Keratinocyte (primary cell): ENCODE measurements around the gene HOXB13. TPM values are rescaled to one million over a fixed set of nuclear protein-coding genes. Genes with fewer than 3 reads are reported as not detected.
A peak's percentile ranks its signal among the peaks of the same experiment; 100 is the strongest.

Experiments
- DNase-seq: peaks from one replicate; pipeline ENCODE4 v3.0.0-alpha.2; 2011; ENCODE audit warnings: low read depth, missing footprints, low spot score
- FAIRE-seq: peaks from 2 replicates; lab custom pipeline; 2011; peaks lifted over from hg19 to GRCh38; lab: Jason Lieb, UNC
- H2AFZ ChIP-seq: 2 replicates; pipeline ENCODE4 v1.6.0; 2012; ENCODE audit warnings: low read length, control low read depth, inconsistent platforms; ENCODE audit not compliant: control insufficient read depth
- H3K27ac ChIP-seq: 2 replicates; pipeline ENCODE4 v1.5.1; 2011; ENCODE audit warnings: low read length; ENCODE audit not compliant: control insufficient read depth, insufficient read depth
- H3K27me3 ChIP-seq: 3 replicates; pipeline ENCODE4 v1.6.0; 2011; ENCODE audit warnings: low read length; ENCODE audit not compliant: control insufficient read depth, insufficient read depth; ENCODE audit errors: extremely low read depth
- H3K36me3 ChIP-seq, 2 experiments: 2 replicates in 1 of 2; 3 replicates in 1 of 2; pipeline ENCODE4 v1.5.1; 2011; ENCODE audit warnings: low read length in 2 of 2, mild to moderate bottlenecking in 1 of 2; ENCODE audit not compliant: control insufficient read depth in 2 of 2, insufficient read depth in 2 of 2; ENCODE audit errors: extremely low read depth in 1 of 2
- H3K4me1 ChIP-seq: 3 replicates; pipeline ENCODE4 v1.5.1; 2011; ENCODE audit warnings: low read length; ENCODE audit not compliant: control insufficient read depth, insufficient read depth; ENCODE audit errors: extremely low read depth
- H3K4me2 ChIP-seq: 3 replicates; pipeline ENCODE4 v1.6.0; 2011; ENCODE audit warnings: low read depth, low read length; ENCODE audit not compliant: control insufficient read depth, insufficient read depth; ENCODE audit errors: extremely low read depth
- H3K4me3 ChIP-seq, 3 experiments: fragments of 200-600 bp in 1 of 3; sonication (generic) in 1 of 3; 2 replicates in 2 of 3; 3 replicates in 1 of 3; pipeline ENCODE4 v1.5.1; 2011 to 2016; ENCODE audit warnings: low read length in 3 of 3, mild to moderate bottlenecking in 3 of 3, control low read depth in 2 of 3, inconsistent platforms in 1 of 3, low read depth in 1 of 3, mixed read lengths in 1 of 3, mixed run types in 1 of 3, moderate library complexity in 1 of 3; ENCODE audit not compliant: control insufficient read depth in 2 of 3, insufficient read depth in 2 of 3; ENCODE audit errors: extremely low read depth in 1 of 3
- H3K79me2 ChIP-seq: 2 replicates; pipeline ENCODE4 v1.6.0; 2012; ENCODE audit warnings: low read length; ENCODE audit not compliant: control insufficient read depth, insufficient read depth
- H3K9ac ChIP-seq: 3 replicates; pipeline ENCODE4 v1.6.0; 2011; ENCODE audit warnings: low read length; ENCODE audit not compliant: control insufficient read depth, insufficient read depth; ENCODE audit errors: extremely low read depth
- H3K9me1 ChIP-seq: 3 replicates; pipeline ENCODE4 v1.6.0; 2011; ENCODE audit warnings: low read length; ENCODE audit not compliant: control insufficient read depth, insufficient read depth; ENCODE audit errors: extremely low read depth
- H3K9me3 ChIP-seq: 2 replicates; pipeline ENCODE4 v1.5.1; 2012; ENCODE audit warnings: low read depth, low read length; ENCODE audit not compliant: control insufficient read depth
- H4K20me1 ChIP-seq: 3 replicates; pipeline ENCODE4 v1.6.0; 2011; ENCODE audit warnings: low read length; ENCODE audit not compliant: control insufficient read depth, insufficient read depth; ENCODE audit errors: extremely low read depth
- CTCF ChIP-seq, 3 experiments: IDR thresholded peaks in 1 of 3; conservative IDR thresholded peaks in 1 of 3; optimal IDR thresholded peaks in 1 of 3; 2 replicates in 2 of 3; 3 replicates in 1 of 3; pipeline versions ENCODE3 to v1.5.1; 2011; ENCODE audit warnings: low read length in 3 of 3, mild to moderate bottlenecking in 3 of 3, moderate library complexity in 2 of 3, control low read depth in 1 of 3, inconsistent platforms in 1 of 3; ENCODE audit not compliant: insufficient read depth in 2 of 3; ENCODE audit errors: extremely low read depth in 1 of 3
- EZH2 ChIP-seq: IDR thresholded peaks from one replicate; pipeline ENCODE4 v1.6.1; 2012; ENCODE audit warnings: inconsistent platforms, mild to moderate bottlenecking, low read length, moderate library complexity
- dilution Hi-C: fragments of 300-500 bp; cut with MboI; formaldehyde crosslinking; loops from one replicate; pipeline ENCODE4 v1.7.0; 2020; ENCODE audit warnings: low sequenced_read_pairs; ENCODE audit not compliant: extremely low pct_ligation_motif_present
- polyA minus RNA-seq, 3 experiments: library from RNA; depleted of rRNA, polyadenylated mRNA; stranded (reverse); fragments of >200 nt; gene quantifications; 1 replicate in 1 of 3; 2 replicates in 1 of 3; 3 replicates in 1 of 3; pipeline ENCODE4 v1.2.3, GENCODE V29; 2011
- polyA plus RNA-seq, 5 experiments: library from polyadenylated mRNA; depleted of rRNA in 3 of 5; stranded (reverse) in 3 of 5; stranded (forward) in 1 of 5; unstranded in 1 of 5; fragments of >200 nt; gene quantifications; 1 replicate in 1 of 5; 2 replicates in 3 of 5; 3 replicates in 1 of 5; pipeline versions ENCODE4 v1.2.1 to v1.2.3, GENCODE V29; 2011 to 2012; ENCODE audit warnings: missing spikeins in 2 of 5, low read depth in 1 of 5, low replicate concordance in 1 of 5

HOXB13 gene
- polyA plus RNA-seq (not detected in 3 replicates), polyA minus RNA-seq (not detected in 3 replicates)
- polyA plus RNA-seq (2011; ENCODE audit: low read depth), result not detected
- polyA plus RNA-seq (2011; cell fraction: cytosol; rRNA removed), result not detected in 2 replicates
- not detected in 2 replicates for polyA plus RNA-seq (2011; cell fraction: nucleus; rRNA removed)
- polyA plus RNA-seq (2012; ENCODE audit: low replicate concordance), result not detected in 2 replicates
- not detected for polyA minus RNA-seq (2011; cell fraction: cytosol; rRNA and poly(A)+ RNA removed)
- not detected in 2 replicates for polyA minus RNA-seq (2011; cell fraction: nucleus; rRNA and poly(A)+ RNA removed)

GRCh38 chr17:48728232-48729231, at the start of gene HOXB13:
Gene HOXB13, minus strand, starts transcription at chr17:48728750. Its CDS starts 157 bp downstream, at chr17:48728593.
- dilution Hi-C loops, result no loop called here
- H3K79me2 ChIP-seq, result no peaks in the 10 kb centered on the region
- no peaks in the 10 kb centered on the region for H3K9me1 ChIP-seq
- H2AFZ ChIP-seq, result no peak within 1 kb of the TSS
- H3K9me3 ChIP-seq, result no peaks in the 10 kb centered on the region
- H4K20me1 ChIP-seq, result no peaks in the 10 kb centered on the region
- H3K4me1 ChIP-seq, result peaks cover under 1% of the 10 kb centered on the region
- H3K9ac ChIP-seq, result no peak within 1 kb of the TSS
- no peak for DNase-seq
- TF ChIP-seq EZH2 (peak; percentile 69), CTCF (optimal IDR thresholded peaks at IDR 0.05 in 1 of 3, IDR thresholded peaks at IDR 0.05 in 1 of 3, conservative IDR thresholded peaks at IDR 0.05 in 1 of 3; ENCODE audit: extremely low read depth in 1 of 3, insufficient read depth in 2 of 3, low read length in 3 of 3) (no peak)
- H3K27me3 ChIP-seq, result peaks cover 99% of the 10 kb centered on the region
- H3K27ac ChIP-seq, result no peak within 1 kb of the TSS
- no peaks in the 10 kb centered on the region for H3K36me3 ChIP-seq
- H3K4me2 ChIP-seq, result peak within 1 kb of the TSS; percentile 27
- FAIRE-seq, result no peak
- peak within 1 kb of the TSS in 1 of 3 experiments; percentile 15 for H3K4me3 ChIP-seq

GRCh38 chr17:48776602-48777001, 48.1 kb upstream of the HOXB13 start:
- H3K4me1 ChIP-seq, result no peaks in the 10 kb centered on the region

More at GRCh38 chr17:48776602-48777001, 48.1 kb upstream of the HOXB13 start:
- no peak overlapping the region for H3K27ac ChIP-seq
- H3K9me3 ChIP-seq, result no peaks in the 10 kb centered on the region
- FAIRE-seq (no peak), DNase-seq (no peak)
- no peak overlapping the region for H3K4me2 ChIP-seq
- dilution Hi-C loops, result no loop called here
- no peak for TF ChIP-seq EZH2
- no peak for TF ChIP-seq CTCF (optimal IDR thresholded peaks at IDR 0.05 in 1 of 3, IDR thresholded peaks at IDR 0.05 in 1 of 3, conservative IDR thresholded peaks at IDR 0.05 in 1 of 3; ENCODE audit: extremely low read depth in 1 of 3, insufficient read depth in 2 of 3, low read length in 3 of 3)
- H3K9me1 ChIP-seq, result no peaks in the 10 kb centered on the region
- H4K20me1 ChIP-seq, result no peaks in the 10 kb centered on the region
- no peaks in the 10 kb centered on the region for H3K36me3 ChIP-seq
- H3K4me3 ChIP-seq, result no peak overlapping the region
- H2AFZ ChIP-seq, result no peak overlapping the region
- H3K79me2 ChIP-seq, result no peaks in the 10 kb centered on the region
- no peaks in the 10 kb centered on the region for H3K27me3 ChIP-seq
- H3K9ac ChIP-seq, result no peak overlapping the region
